ENCODE results near the gene PRRG1.

DNA sequence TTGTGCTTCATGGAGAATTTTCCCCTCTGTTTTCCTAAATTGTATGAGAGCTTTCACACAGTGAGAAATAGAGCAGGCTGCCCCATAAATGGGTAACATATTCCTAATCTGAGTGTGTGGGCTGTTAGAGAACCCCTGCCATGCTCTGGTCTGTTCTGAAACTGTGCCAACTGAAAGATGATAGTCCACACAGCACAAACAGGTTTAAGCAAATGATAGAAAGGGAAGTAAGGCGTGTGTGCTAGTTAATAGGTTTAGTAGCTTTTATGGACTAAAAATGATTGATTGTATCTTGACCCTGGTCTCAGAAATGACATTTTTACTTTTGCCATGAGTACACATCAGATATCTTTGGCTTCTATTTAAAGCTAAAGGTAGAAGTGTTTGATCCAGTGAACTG lies 106.2 kb downstream of the PRRG1 start:
- TF ChIP-seq, protein P1, sequence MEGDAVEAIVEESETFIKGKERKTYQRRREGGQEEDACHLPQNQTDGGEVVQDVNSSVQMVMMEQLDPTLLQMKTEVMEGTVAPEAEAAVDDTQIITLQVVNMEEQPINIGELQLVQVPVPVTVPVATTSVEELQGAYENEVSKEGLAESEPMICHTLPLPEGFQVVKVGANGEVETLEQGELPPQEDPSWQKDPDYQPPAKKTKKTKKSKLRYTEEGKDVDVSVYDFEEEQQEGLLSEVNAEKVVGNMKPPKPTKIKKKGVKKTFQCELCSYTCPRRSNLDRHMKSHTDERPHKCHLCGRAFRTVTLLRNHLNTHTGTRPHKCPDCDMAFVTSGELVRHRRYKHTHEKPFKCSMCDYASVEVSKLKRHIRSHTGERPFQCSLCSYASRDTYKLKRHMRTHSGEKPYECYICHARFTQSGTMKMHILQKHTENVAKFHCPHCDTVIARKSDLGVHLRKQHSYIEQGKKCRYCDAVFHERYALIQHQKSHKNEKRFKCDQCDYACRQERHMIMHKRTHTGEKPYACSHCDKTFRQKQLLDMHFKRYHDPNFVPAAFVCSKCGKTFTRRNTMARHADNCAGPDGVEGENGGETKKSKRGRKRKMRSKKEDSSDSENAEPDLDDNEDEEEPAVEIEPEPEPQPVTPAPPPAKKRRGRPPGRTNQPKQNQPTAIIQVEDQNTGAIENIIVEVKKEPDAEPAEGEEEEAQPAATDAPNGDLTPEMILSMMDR (conservative IDR thresholded peaks at IDR 0.05; ENCODE audit: low read depth, low read length) = no peak
- TF ChIP-seq EZH2 (IDR thresholded peaks at IDR 0.05; ENCODE audit: low read length, unreplicated experiment) (no peak), EZH2phosphoT487 (IDR thresholded peaks at IDR 0.05; ENCODE audit: borderline replicate concordance, low read length) (no peak)

Data from PC-3 (cell line).